ENCODE measurements around the gene TNNT3. TPM values are rescaled to one million over a fixed set of nuclear protein-coding genes. Genes with fewer than 3 reads are reported as not detected.

TNNT3 gene
- total RNA-seq, 3 donors from 2014 or later, result 0.72 to 2.7 TPM; not detected in 1

GRCh38 chr11:1963864-1964263 lies 44.4 kb downstream of the TNNT3 start:
- H3K36me3 ChIP-seq (ENCODE audit: low read depth), result no peaks in the 10 kb centered on the region
- H3K4me1 ChIP-seq (ENCODE audit: low read depth), result no peaks in the 10 kb centered on the region
- no peak for TF ChIP-seq CTCF (IDR thresholded peaks at IDR 0.05)
- intact Hi-C loops (cut with DNase I, micrococcal nuclease), result no loop called here
- ATAC-seq, result no peak
- no peaks in the 10 kb centered on the region for H3K9me3 ChIP-seq
- H3K4me3 ChIP-seq, result no peak overlapping the region
- no peak for DNase-seq

- no peak for TF ChIP-seq CTCF (IDR thresholded peaks at IDR 0.05)
- no peaks in the 10 kb centered on the region for H3K9me3 ChIP-seq
- DNase-seq, result no peak
- H3K36me3 ChIP-seq (ENCODE audit: low read depth), result no peaks in the 10 kb centered on the region
- no peaks in the 10 kb centered on the region for H3K4me1 ChIP-seq (ENCODE audit: low read depth)
- intact Hi-C loops (cut with DNase I, micrococcal nuclease), result no loop called here
- H3K4me3 ChIP-seq, result no peak overlapping the region
- no peak for ATAC-seq
Observed at GRCh38 chr11:1964348-1964747, 44.8 kb downstream of the TNNT3 start.

GRCh38 chr11:1964955-1965354 lies 45.5 kb downstream of the TNNT3 start:
- no peak overlapping the region for H3K4me3 ChIP-seq
- DNase-seq (no peak), ATAC-seq (no peak)
- intact Hi-C loops (cut with DNase I, micrococcal nuclease), result no loop called here
- no peaks in the 10 kb centered on the region for H3K9me3 ChIP-seq
- no peaks in the 10 kb centered on the region for H3K36me3 ChIP-seq (ENCODE audit: low read depth)
- no peak for TF ChIP-seq CTCF (IDR thresholded peaks at IDR 0.05)
- no peaks in the 10 kb centered on the region for H3K4me1 ChIP-seq (ENCODE audit: low read depth)

GRCh38 chr11:1966531-1966930 lies 47.0 kb downstream of the TNNT3 start:
- no peaks in the 10 kb centered on the region for H3K36me3 ChIP-seq (ENCODE audit: low read depth)
- ATAC-seq (no peak), DNase-seq (no peak)
- no peaks in the 10 kb centered on the region for H3K9me3 ChIP-seq
- TF ChIP-seq CTCF (IDR thresholded peaks at IDR 0.05), result no peak
- no peak overlapping the region for H3K4me3 ChIP-seq
- intact Hi-C loops (cut with DNase I, micrococcal nuclease), result no loop called here
- H3K4me1 ChIP-seq (ENCODE audit: low read depth), result no peaks in the 10 kb centered on the region

GRCh38 chr11:1967641-1968225 lies 48.2 kb downstream of the TNNT3 start:
- Histone ChIP-seq H3K4me1 (ENCODE audit: low read depth) (no peaks in the 10 kb centered on the region), H3K9me3 (no peaks in the 10 kb centered on the region), H3K36me3 (ENCODE audit: low read depth) (no peaks in the 10 kb centered on the region), H3K4me3 (no peak overlapping the region)
- no peak for DNase-seq
- intact Hi-C loops (cut with DNase I, micrococcal nuclease), result no loop called here
- no peak for TF ChIP-seq CTCF (IDR thresholded peaks at IDR 0.05)
- no peak for ATAC-seq
